ENCODE measurements around the gene TRIM45.

TRIM45 gene

DNA sequence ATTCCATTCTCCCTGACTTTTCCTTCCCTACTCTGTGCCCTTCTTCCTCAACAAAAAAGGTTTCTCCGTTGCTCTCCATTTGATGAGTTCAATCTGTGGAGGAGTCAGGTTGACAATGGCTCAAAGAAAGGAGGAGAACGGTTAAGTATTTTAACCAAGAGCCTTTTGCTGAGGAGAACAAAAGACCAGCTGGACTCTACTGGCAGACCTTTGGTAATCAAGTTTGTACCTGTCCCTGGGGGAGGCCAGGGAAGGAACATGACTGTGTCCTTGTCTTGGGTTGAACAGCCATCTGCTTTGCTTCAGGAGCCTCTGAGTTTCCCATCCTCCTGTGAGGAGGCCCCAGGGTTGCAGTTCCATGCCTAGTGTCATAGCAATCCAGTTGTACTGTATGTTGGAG, 31.6 kb downstream of the TRIM45 start:
- Histone ChIP-seq H3K36me3 (replicated peaks; ENCODE audit: low read depth, low read length) (peaks cover 46% of the 10 kb centered on the region), H3K4me1 (ENCODE audit: low read length) (no peaks in the 10 kb centered on the region), H3K9me3 (ENCODE audit: insufficient read depth, low read length) (no peaks in the 10 kb centered on the region), H2AFZ (ENCODE audit: low read depth, low read length) (no peak overlapping the region), H3K4me3 (ENCODE audit: low read length) (no peak overlapping the region), H3K27me3 (ENCODE audit: low read depth, low read length) (no peaks in the 10 kb centered on the region), H3K27ac (ENCODE audit: low read length) (no peak overlapping the region), H4K20me1 (ENCODE audit: insufficient read depth, low read length) (no peaks in the 10 kb centered on the region), H3K4me2 (ENCODE audit: low read length) (no peak overlapping the region), H3K9ac (ENCODE audit: low read length) (no peak overlapping the region), H3K79me2 (ENCODE audit: low read length) (no peaks in the 10 kb centered on the region)
- TF ChIP-seq CTCF (IDR thresholded peaks at IDR 0.05; ENCODE audit: low read depth, low read length): no peak
- TF ChIP-seq EZH2phosphoT487 (IDR thresholded peaks at IDR 0.05; ENCODE audit: low read depth): no peak

GRCh38 chr1:117087686-117088085, 33.9 kb downstream of the TRIM45 start:
- Histone ChIP-seq H3K79me2 (ENCODE audit: low read length) (no peaks in the 10 kb centered on the region), H3K4me3 (ENCODE audit: low read length) (no peak overlapping the region), H3K36me3 (replicated peaks; ENCODE audit: low read depth, low read length) (peaks cover 38% of the 10 kb centered on the region), H3K4me1 (ENCODE audit: low read length) (no peaks in the 10 kb centered on the region), H2AFZ (ENCODE audit: low read depth, low read length) (no peak overlapping the region), H3K27ac (ENCODE audit: low read length) (no peak overlapping the region), H3K9me3 (ENCODE audit: insufficient read depth, low read length) (no peaks in the 10 kb centered on the region), H3K9ac (ENCODE audit: low read length) (no peak overlapping the region), H3K4me2 (ENCODE audit: low read length) (no peak overlapping the region), H3K27me3 (ENCODE audit: low read depth, low read length) (no peaks in the 10 kb centered on the region), H4K20me1 (ENCODE audit: insufficient read depth, low read length) (no peaks in the 10 kb centered on the region)
- TF ChIP-seq EZH2phosphoT487 (IDR thresholded peaks at IDR 0.05; ENCODE audit: low read depth) (no peak), CTCF (IDR thresholded peaks at IDR 0.05; ENCODE audit: low read depth, low read length) (no peak)

DNA sequence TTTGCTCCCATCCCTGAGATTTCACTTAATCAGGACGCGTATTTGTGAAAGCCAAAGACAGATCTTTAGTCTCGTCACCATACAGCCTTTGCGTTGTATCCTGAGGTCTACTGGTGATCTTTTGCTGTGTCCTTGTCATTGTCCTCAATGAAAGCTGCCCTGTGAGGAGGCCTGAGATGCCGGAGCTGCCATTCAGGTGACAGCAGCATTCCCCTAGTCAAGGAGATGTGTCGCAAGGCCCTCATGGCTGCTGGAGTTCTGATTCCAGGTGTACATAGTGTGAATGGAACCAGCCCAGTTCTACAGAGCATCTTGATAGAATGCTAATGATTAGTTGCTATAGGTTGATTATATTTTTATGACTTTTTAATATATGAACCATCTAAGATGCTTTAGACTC, 37.3 kb downstream of the TRIM45 start:
- Histone ChIP-seq H3K4me1 (ENCODE audit: low read length) (no peaks in the 10 kb centered on the region), H3K4me2 (ENCODE audit: low read length) (no peak overlapping the region), H3K27ac (ENCODE audit: low read length) (no peak overlapping the region), H4K20me1 (ENCODE audit: insufficient read depth, low read length) (no peaks in the 10 kb centered on the region), H3K27me3 (ENCODE audit: low read depth, low read length) (no peaks in the 10 kb centered on the region), H2AFZ (ENCODE audit: low read depth, low read length) (no peak overlapping the region), H3K9ac (ENCODE audit: low read length) (no peak overlapping the region), H3K4me3 (ENCODE audit: low read length) (no peak overlapping the region), H3K9me3 (ENCODE audit: insufficient read depth, low read length) (no peaks in the 10 kb centered on the region), H3K36me3 (replicated peaks; ENCODE audit: low read depth, low read length) (peaks cover 39% of the 10 kb centered on the region), H3K79me2 (ENCODE audit: low read length) (no peaks in the 10 kb centered on the region)
- TF ChIP-seq EZH2phosphoT487 (IDR thresholded peaks at IDR 0.05; ENCODE audit: low read depth): no peak
- no peak for TF ChIP-seq CTCF (IDR thresholded peaks at IDR 0.05; ENCODE audit: low read depth, low read length)

DNA sequence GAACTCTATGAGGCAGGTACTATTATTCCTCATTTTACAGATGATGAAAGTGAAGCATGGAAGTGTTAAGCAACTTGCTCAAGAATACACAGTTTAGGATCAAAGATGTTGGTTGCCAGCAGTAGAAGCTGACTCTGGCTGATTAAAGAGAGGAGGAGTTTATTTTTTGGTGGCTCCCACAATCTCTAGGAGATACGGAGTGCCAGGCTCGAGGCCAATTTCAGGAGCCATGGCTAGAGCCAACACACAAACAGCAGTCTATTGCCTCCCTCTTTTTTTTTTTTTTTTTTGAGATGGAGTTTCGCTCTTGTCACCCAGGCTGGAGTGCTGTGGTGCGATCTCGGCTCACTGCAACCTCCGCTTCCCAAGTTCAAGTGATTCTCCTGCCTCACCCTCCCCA, 41.8 kb downstream of the TRIM45 start:
- peaks cover 56% of the 10 kb centered on the region for H3K36me3 ChIP-seq (replicated peaks; ENCODE audit: low read depth, low read length)
- no peaks in the 10 kb centered on the region for H3K27me3 ChIP-seq (ENCODE audit: low read depth, low read length)
- H3K9ac ChIP-seq (ENCODE audit: low read length): no peak overlapping the region
- TF ChIP-seq CTCF (IDR thresholded peaks at IDR 0.05; ENCODE audit: low read depth, low read length): no peak
- TF ChIP-seq EZH2phosphoT487 (IDR thresholded peaks at IDR 0.05; ENCODE audit: low read depth): no peak
- H3K4me2 ChIP-seq (ENCODE audit: low read length): no peak overlapping the region
- H3K27ac ChIP-seq (ENCODE audit: low read length): no peak overlapping the region
- H4K20me1 ChIP-seq (ENCODE audit: insufficient read depth, low read length): no peaks in the 10 kb centered on the region
- H3K79me2 ChIP-seq (ENCODE audit: low read length): no peaks in the 10 kb centered on the region
- no peaks in the 10 kb centered on the region for H3K9me3 ChIP-seq (ENCODE audit: insufficient read depth, low read length)
- no peak overlapping the region for H2AFZ ChIP-seq (ENCODE audit: low read depth, low read length)
- no peaks in the 10 kb centered on the region for H3K4me1 ChIP-seq (ENCODE audit: low read length)
- no peak overlapping the region for H3K4me3 ChIP-seq (ENCODE audit: low read length)

Data from OCI-LY3 (cell line).